Activated CD4-positive, CD25-positive, alpha-beta regulatory T cell treated with anti-CD3 and anti-CD28 coated beads, Interleukin-2, amount 50 U/mL, for 72 hours (primary cell): ENCODE data around the gene NAT14.

Experiments used
- DNase-seq: peaks from one replicate; pipeline ENCODE4 v3.0.0; 2021

NAT14 gene

GRCh38 chr19:55472463-55472862 lies 12.5 kb upstream of the NAT14 start:
- DNase-seq = no peak

- DNase-seq = no peak
Observed at GRCh38 chr19:55473225-55474012, 11.6 kb upstream of the NAT14 start.

- DNase-seq = no peak
Observed at GRCh38 chr19:55474269-55475265, 10.4 kb upstream of the NAT14 start.

- DNase-seq = peak; percentile 97
Observed at GRCh38 chr19:55476100-55476775, 8.8 kb upstream of the NAT14 start, which contains the start of gene ZNF628. Gene ZNF628, plus strand, starts transcription at chr19:55476617. Its CDS starts 3,294 bp downstream, at chr19:55479911.

GRCh38 chr19:55477905-55478304 lies 7.1 kb upstream of the NAT14 start:
- DNase-seq = no peak

- DNase-seq = no peak
Observed at GRCh38 chr19:55478364-55478763, 6.6 kb upstream of the NAT14 start.

GRCh38 chr19:55479045-55479444 lies 5.9 kb upstream of the NAT14 start:
- no peak for DNase-seq

- DNase-seq = no peak
Observed at GRCh38 chr19:55479451-55480230, 5.3 kb upstream of the NAT14 start.

- no peak for DNase-seq
Observed at GRCh38 chr19:55481148-55481793, 3.7 kb upstream of the NAT14 start.

GRCh38 chr19:55481794-55482155 lies 3.2 kb upstream of the NAT14 start:
- no peak for DNase-seq

- no peak for DNase-seq
Observed at GRCh38 chr19:55482156-55482961, 2.6 kb upstream of the NAT14 start.

- no peak for DNase-seq
Observed at GRCh38 chr19:55482967-55483705, 1.9 kb upstream of the NAT14 start.

GRCh38 chr19:55483706-55484592 lies 1.0 kb upstream of the NAT14 start:
- DNase-seq = no peak

GRCh38 chr19:55485439-55486011 lies 537 bp downstream of the NAT14 start:
- no peak for DNase-seq

GRCh38 chr19:55486043-55486970 lies 1.3 kb downstream of the NAT14 start:
- DNase-seq = no peak

- no peak for DNase-seq
Observed at GRCh38 chr19:55486971-55487923, 2.3 kb downstream of the NAT14 start.
